ENCODE measurements around the gene UNC5A. TPM values are rescaled to one million over a fixed set of nuclear protein-coding genes. Genes with fewer than 3 reads are reported as not detected.
A peak's percentile ranks its signal among the peaks of the same experiment; 100 is the strongest.

The UNC5A gene
- total RNA-seq, 1 experiment from 2014 or later, result 0.07 TPM

DNA sequence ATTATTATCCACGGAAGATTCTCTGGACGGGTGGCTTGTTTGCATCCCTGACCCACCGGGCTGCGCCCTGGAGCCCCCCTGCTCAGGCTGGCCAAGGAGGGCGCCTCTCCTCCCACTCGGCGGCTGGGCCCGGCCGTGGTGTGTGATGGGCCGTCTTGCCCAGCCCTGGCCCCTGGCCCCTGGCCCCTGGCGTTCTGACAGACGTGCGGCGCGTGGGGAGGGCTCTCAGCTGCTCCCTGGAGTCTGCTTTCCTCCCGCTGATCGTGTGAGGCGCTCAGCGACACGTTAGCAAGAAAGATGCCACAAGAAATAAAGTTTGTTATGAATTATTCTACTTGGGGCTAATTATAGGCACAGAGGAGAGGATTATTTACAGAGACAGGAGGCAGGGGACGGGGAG lies 33.3 kb downstream of the UNC5A start:
- no peak for DNase-seq
- CTCF ChIA-PET, result no interaction called here

DNA sequence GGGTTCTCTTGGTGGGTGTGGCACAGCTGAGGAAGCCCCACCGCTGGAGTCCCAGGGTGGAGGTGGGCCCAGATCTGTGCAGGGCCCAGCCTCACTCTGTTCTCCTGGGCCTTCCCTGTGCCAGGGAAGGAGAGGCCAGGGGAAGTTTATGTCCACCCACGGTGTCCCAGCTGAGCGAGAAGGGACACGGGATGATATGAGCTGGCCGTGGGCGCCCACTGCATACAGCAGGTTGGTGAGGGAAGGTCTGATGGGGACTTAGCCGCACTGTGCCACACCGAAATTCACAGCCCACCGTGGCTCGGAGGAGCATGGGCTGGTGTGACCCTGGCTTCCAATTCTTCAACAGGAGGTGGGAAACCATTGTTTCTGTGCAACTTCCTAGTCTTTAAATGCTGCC lies 33.9 kb downstream of the UNC5A start:
- ChIA-PET CTCF (no interaction called here), POLR2A (ENCODE audit: unreplicated experiment) (no interaction called here)
- Histone ChIP-seq H4K20me1 (ENCODE audit: low read length) (no peaks in the 10 kb centered on the region), H3K9me3 (ENCODE audit: low read length) (no peaks in the 10 kb centered on the region), H3K4me3 (ENCODE audit: low read length) (no peak overlapping the region), H3K36me3 (ENCODE audit: low read depth, low read length) (no peaks in the 10 kb centered on the region), H3K9me2 (replicated peaks; ENCODE audit: low read length) (no peaks in the 10 kb centered on the region), H3F3A (ENCODE audit: low read length, unreplicated experiment) (no peaks in the 10 kb centered on the region), H3K4me1 (ENCODE audit: insufficient read depth, low read length) (peaks cover 15% of the 10 kb centered on the region), H3K9ac (ENCODE audit: low read length) (peak overlapping the region; percentile 41; the same call in 1 of the 2 replicates), H2AFZ (ENCODE audit: low read length) (0 out of 2 replicates have a peak overlapping the region, but pooled peaks have one; percentile 84), H3K27ac (ENCODE audit: low read length) (peak overlapping the region; percentile 47), H3K79me2 (ENCODE audit: low read length) (no peaks in the 10 kb centered on the region), H3K4me2 (ENCODE audit: low read length) (no peak overlapping the region), H3K27me3 (ENCODE audit: low read length) (peaks cover 18% of the 10 kb centered on the region)
- intact Hi-C loops (cut with micrococcal nuclease), result no loop called here
- TF ChIP-seq, protein P1, sequence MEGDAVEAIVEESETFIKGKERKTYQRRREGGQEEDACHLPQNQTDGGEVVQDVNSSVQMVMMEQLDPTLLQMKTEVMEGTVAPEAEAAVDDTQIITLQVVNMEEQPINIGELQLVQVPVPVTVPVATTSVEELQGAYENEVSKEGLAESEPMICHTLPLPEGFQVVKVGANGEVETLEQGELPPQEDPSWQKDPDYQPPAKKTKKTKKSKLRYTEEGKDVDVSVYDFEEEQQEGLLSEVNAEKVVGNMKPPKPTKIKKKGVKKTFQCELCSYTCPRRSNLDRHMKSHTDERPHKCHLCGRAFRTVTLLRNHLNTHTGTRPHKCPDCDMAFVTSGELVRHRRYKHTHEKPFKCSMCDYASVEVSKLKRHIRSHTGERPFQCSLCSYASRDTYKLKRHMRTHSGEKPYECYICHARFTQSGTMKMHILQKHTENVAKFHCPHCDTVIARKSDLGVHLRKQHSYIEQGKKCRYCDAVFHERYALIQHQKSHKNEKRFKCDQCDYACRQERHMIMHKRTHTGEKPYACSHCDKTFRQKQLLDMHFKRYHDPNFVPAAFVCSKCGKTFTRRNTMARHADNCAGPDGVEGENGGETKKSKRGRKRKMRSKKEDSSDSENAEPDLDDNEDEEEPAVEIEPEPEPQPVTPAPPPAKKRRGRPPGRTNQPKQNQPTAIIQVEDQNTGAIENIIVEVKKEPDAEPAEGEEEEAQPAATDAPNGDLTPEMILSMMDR (conservative IDR thresholded peaks at IDR 0.05; ENCODE audit: low read depth, low read length), result no peak
- TF ChIP-seq EZH2 (IDR thresholded peaks at IDR 0.05; ENCODE audit: low read length, unreplicated experiment), result no peak
- TF ChIP-seq EZH2phosphoT487 (IDR thresholded peaks at IDR 0.05; ENCODE audit: borderline replicate concordance, low read length), result no peak
- BruUV-seq (replicated peaks), result no TSS peak
- no peak for DNase-seq
- no peak for ATAC-seq

More for the DNA sequence above, 33.3 kb downstream of the UNC5A start:
- no peak overlapping the region for H3K4me2 ChIP-seq (ENCODE audit: low read length)
- H3K9me3 ChIP-seq (ENCODE audit: low read length), result no peaks in the 10 kb centered on the region
- TF ChIP-seq EZH2 (IDR thresholded peaks at IDR 0.05; ENCODE audit: low read length, unreplicated experiment) (no peak), EZH2phosphoT487 (IDR thresholded peaks at IDR 0.05; ENCODE audit: borderline replicate concordance, low read length) (no peak)
- TF ChIP-seq, protein P1 (conservative IDR thresholded peaks at IDR 0.05; ENCODE audit: low read depth, low read length), result no peak
- no peak overlapping the region for H3K27ac ChIP-seq (ENCODE audit: low read length)
- intact Hi-C loops (cut with micrococcal nuclease), result no loop called here
- no peaks in the 10 kb centered on the region for H4K20me1 ChIP-seq (ENCODE audit: low read length)
- peaks cover 15% of the 10 kb centered on the region for H3K4me1 ChIP-seq (ENCODE audit: insufficient read depth, low read length)
- POLR2A ChIA-PET (ENCODE audit: unreplicated experiment), result no interaction called here
- H3K9me2 ChIP-seq (replicated peaks; ENCODE audit: low read length), result no peaks in the 10 kb centered on the region
- no peak for ATAC-seq
- no peak overlapping the region for H2AFZ ChIP-seq (ENCODE audit: low read length)
- BruUV-seq (replicated peaks), result no TSS peak
- H3F3A ChIP-seq (ENCODE audit: low read length, unreplicated experiment), result no peaks in the 10 kb centered on the region
- H3K79me2 ChIP-seq (ENCODE audit: low read length), result no peaks in the 10 kb centered on the region
- H3K9ac ChIP-seq (ENCODE audit: low read length), result no peak overlapping the region
- H3K4me3 ChIP-seq (ENCODE audit: low read length), result no peak overlapping the region
- peaks cover 18% of the 10 kb centered on the region for H3K27me3 ChIP-seq (ENCODE audit: low read length)
- no peaks in the 10 kb centered on the region for H3K36me3 ChIP-seq (ENCODE audit: low read depth, low read length)

DNA sequence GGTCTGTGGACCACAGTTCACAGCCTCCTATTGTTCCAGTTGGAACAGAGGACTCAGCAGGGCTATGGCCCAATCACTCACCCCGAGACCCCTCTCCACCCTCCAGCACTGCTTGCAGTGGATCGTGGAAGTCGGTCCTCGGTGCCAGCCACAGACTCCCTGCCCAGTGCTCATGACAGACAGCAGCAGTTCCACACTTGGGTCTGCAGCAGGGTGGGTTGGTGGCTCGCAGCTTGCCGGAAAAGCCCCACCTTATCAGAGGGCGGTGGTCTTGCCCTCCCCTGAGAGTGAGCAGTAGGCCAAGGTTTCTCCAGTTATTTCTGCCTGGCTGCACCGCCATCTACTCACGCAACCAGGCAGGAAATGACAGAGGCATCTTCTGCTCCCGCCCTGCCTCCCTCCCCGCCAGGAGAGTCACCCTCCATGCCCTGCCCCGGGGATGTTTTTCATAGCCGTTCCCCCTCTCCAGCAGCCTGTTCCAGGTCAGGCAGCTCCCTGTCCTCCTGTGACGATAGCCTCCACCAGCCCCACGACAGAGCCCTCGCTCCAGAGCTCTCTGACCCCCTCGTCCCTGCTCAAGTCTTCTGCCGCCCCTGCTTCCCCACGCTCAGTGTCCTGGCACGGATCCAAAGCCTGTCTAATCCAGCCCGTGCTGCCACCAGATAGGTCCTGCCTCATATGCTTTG lies 34.5 kb downstream of the UNC5A start:
- Histone ChIP-seq H3K9ac (ENCODE audit: low read length) (peak overlapping the region; percentile 41; the same call in 1 of the 2 replicates), H3K4me1 (ENCODE audit: insufficient read depth, low read length) (peaks cover 15% of the 10 kb centered on the region), H3K27me3 (ENCODE audit: low read length) (peaks cover 20% of the 10 kb centered on the region), H3F3A (ENCODE audit: low read length, unreplicated experiment) (no peaks in the 10 kb centered on the region), H3K36me3 (ENCODE audit: low read depth, low read length) (no peaks in the 10 kb centered on the region), H3K27ac (ENCODE audit: low read length) (peak overlapping the region; percentile 47), H3K4me2 (ENCODE audit: low read length) (peak overlapping the region; percentile 78), H3K9me3 (ENCODE audit: low read length) (no peaks in the 10 kb centered on the region), H4K20me1 (ENCODE audit: low read length) (no peaks in the 10 kb centered on the region), H3K9me2 (replicated peaks; ENCODE audit: low read length) (no peaks in the 10 kb centered on the region), H3K79me2 (ENCODE audit: low read length) (no peaks in the 10 kb centered on the region), H2AFZ (ENCODE audit: low read length) (peak overlapping the region; percentile 84), H3K4me3 (ENCODE audit: low read length) (peak overlapping the region; percentile 56)
- peak; percentile 66 for DNase-seq
- no TSS peak for BruUV-seq (replicated peaks)
- ChIA-PET POLR2A (ENCODE audit: unreplicated experiment) (no interaction called here), CTCF (no interaction called here)
- ATAC-seq, result peak; percentile 92
- intact Hi-C loops (cut with micrococcal nuclease), result no loop called here
- TF ChIP-seq EZH2 (IDR thresholded peaks at IDR 0.05; ENCODE audit: low read length, unreplicated experiment) (no peak), EZH2phosphoT487 (IDR thresholded peaks at IDR 0.05; ENCODE audit: borderline replicate concordance, low read length) (no peak)
- TF ChIP-seq, protein P1 (conservative IDR thresholded peaks at IDR 0.05; ENCODE audit: low read depth, low read length), result no peak

Measured in PC-3 (cell line).